ENCODE results near the gene PRPF38B. TPM values are rescaled to one million over a fixed set of nuclear protein-coding genes. Genes with fewer than 3 reads are reported as not detected.

Gene PRPF38B
- total and polyA plus RNA-seq, 2 experiments from 2014 or later, result 40.5 to 86.4 TPM

DNA sequence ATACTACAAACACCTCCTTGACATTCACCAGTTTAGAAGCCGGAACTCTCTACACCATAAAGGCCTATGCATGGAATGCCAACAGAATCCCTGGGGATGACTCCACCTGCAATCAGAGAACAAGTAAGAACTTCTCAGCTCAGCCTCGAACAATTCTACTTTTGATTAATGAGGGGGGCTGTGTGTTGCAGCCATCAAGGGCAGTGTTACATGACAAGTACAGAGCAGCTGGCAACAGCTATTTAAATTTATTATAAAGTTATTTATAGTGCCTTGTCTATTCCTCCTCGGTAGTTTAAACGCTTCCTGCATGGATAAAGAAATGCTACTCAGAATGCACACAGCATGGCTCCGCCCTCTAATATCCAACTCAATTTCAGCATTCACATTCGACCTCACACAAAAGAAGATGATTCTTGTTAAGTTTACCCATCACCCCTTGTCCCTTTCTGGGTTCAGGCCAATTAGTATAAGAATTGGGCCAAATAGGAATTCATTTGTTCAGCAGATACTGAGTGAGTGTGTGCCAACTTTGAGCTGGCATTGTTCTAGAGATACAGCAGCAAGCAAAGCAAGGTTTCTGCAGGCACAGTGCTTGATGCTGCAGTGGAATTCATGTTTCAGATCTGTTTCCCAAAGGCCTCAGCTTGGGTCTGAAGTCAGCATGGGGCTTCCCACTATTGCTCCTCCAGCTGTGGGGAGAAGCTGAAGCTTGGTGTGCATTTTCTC is 27.0 kb downstream of the PRPF38B start:
- H2AFZ ChIP-seq, result no peak overlapping the region
- Mint-ChIP-seq H3K36me3 (ENCODE audit: low read depth) (no peaks in the 10 kb centered on the region), H3K27ac (no peak overlapping the region; the same call in 1 of the 2 replicates), H3K4me1 (peaks cover 34% of the 10 kb centered on the region), H3K9me3 (no peaks in the 10 kb centered on the region), H3K27me3 (ENCODE audit: insufficient read depth, low read depth, poor library complexity) (peaks cover 3% of the 10 kb centered on the region), H3K4me3 (no peak overlapping the region)
- H3K79me2 ChIP-seq (replicated peaks; ENCODE audit: insufficient read depth), result no peaks in the 10 kb centered on the region
- no peak overlapping the region for H3K4me3 ChIP-seq
- H3F3A ChIP-seq (replicated peaks; ENCODE audit: low read depth), result no peaks in the 10 kb centered on the region
- TF ChIP-seq ZNF114 (CRISPR knock-in tag; IDR thresholded peaks at IDR 0.05), result no peak
- TF ChIP-seq JUNB (IDR thresholded peaks at IDR 0.05; ENCODE audit: unreplicated experiment), result no peak
- no peak for TF ChIP-seq EZH2 (IDR thresholded peaks at IDR 0.05; ENCODE audit: low read depth, unreplicated experiment)
- no peak for TF ChIP-seq CREB1 (CRISPR knock-in tag; IDR thresholded peaks at IDR 0.05; ENCODE audit: low read depth)
- no peak for TF ChIP-seq ZNF331 (CRISPR knock-in tag; IDR thresholded peaks at IDR 0.05; ENCODE audit: low read depth)
- TF ChIP-seq, protein P1, sequence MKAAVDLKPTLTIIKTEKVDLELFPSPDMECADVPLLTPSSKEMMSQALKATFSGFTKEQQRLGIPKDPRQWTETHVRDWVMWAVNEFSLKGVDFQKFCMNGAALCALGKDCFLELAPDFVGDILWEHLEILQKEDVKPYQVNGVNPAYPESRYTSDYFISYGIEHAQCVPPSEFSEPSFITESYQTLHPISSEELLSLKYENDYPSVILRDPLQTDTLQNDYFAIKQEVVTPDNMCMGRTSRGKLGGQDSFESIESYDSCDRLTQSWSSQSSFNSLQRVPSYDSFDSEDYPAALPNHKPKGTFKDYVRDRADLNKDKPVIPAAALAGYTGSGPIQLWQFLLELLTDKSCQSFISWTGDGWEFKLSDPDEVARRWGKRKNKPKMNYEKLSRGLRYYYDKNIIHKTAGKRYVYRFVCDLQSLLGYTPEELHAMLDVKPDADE (IDR thresholded peaks at IDR 0.05), result no peak
- TF ChIP-seq, protein P2, sequence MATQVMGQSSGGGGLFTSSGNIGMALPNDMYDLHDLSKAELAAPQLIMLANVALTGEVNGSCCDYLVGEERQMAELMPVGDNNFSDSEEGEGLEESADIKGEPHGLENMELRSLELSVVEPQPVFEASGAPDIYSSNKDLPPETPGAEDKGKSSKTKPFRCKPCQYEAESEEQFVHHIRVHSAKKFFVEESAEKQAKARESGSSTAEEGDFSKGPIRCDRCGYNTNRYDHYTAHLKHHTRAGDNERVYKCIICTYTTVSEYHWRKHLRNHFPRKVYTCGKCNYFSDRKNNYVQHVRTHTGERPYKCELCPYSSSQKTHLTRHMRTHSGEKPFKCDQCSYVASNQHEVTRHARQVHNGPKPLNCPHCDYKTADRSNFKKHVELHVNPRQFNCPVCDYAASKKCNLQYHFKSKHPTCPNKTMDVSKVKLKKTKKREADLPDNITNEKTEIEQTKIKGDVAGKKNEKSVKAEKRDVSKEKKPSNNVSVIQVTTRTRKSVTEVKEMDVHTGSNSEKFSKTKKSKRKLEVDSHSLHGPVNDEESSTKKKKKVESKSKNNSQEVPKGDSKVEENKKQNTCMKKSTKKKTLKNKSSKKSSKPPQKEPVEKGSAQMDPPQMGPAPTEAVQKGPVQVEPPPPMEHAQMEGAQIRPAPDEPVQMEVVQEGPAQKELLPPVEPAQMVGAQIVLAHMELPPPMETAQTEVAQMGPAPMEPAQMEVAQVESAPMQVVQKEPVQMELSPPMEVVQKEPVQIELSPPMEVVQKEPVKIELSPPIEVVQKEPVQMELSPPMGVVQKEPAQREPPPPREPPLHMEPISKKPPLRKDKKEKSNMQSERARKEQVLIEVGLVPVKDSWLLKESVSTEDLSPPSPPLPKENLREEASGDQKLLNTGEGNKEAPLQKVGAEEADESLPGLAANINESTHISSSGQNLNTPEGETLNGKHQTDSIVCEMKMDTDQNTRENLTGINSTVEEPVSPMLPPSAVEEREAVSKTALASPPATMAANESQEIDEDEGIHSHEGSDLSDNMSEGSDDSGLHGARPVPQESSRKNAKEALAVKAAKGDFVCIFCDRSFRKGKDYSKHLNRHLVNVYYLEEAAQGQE (IDR thresholded peaks at IDR 0.05; ENCODE audit: unreplicated experiment), result no peak
- TF ChIP-seq, protein P3, sequence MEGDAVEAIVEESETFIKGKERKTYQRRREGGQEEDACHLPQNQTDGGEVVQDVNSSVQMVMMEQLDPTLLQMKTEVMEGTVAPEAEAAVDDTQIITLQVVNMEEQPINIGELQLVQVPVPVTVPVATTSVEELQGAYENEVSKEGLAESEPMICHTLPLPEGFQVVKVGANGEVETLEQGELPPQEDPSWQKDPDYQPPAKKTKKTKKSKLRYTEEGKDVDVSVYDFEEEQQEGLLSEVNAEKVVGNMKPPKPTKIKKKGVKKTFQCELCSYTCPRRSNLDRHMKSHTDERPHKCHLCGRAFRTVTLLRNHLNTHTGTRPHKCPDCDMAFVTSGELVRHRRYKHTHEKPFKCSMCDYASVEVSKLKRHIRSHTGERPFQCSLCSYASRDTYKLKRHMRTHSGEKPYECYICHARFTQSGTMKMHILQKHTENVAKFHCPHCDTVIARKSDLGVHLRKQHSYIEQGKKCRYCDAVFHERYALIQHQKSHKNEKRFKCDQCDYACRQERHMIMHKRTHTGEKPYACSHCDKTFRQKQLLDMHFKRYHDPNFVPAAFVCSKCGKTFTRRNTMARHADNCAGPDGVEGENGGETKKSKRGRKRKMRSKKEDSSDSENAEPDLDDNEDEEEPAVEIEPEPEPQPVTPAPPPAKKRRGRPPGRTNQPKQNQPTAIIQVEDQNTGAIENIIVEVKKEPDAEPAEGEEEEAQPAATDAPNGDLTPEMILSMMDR (conservative IDR thresholded peaks at IDR 0.05; ENCODE audit: low read depth in 2 of 2), result no peak
- TF ChIP-seq POLR2AphosphoS5 (IDR thresholded peaks at IDR 0.05; ENCODE audit: low read depth), result no peak
- TF ChIP-seq, protein P4, sequence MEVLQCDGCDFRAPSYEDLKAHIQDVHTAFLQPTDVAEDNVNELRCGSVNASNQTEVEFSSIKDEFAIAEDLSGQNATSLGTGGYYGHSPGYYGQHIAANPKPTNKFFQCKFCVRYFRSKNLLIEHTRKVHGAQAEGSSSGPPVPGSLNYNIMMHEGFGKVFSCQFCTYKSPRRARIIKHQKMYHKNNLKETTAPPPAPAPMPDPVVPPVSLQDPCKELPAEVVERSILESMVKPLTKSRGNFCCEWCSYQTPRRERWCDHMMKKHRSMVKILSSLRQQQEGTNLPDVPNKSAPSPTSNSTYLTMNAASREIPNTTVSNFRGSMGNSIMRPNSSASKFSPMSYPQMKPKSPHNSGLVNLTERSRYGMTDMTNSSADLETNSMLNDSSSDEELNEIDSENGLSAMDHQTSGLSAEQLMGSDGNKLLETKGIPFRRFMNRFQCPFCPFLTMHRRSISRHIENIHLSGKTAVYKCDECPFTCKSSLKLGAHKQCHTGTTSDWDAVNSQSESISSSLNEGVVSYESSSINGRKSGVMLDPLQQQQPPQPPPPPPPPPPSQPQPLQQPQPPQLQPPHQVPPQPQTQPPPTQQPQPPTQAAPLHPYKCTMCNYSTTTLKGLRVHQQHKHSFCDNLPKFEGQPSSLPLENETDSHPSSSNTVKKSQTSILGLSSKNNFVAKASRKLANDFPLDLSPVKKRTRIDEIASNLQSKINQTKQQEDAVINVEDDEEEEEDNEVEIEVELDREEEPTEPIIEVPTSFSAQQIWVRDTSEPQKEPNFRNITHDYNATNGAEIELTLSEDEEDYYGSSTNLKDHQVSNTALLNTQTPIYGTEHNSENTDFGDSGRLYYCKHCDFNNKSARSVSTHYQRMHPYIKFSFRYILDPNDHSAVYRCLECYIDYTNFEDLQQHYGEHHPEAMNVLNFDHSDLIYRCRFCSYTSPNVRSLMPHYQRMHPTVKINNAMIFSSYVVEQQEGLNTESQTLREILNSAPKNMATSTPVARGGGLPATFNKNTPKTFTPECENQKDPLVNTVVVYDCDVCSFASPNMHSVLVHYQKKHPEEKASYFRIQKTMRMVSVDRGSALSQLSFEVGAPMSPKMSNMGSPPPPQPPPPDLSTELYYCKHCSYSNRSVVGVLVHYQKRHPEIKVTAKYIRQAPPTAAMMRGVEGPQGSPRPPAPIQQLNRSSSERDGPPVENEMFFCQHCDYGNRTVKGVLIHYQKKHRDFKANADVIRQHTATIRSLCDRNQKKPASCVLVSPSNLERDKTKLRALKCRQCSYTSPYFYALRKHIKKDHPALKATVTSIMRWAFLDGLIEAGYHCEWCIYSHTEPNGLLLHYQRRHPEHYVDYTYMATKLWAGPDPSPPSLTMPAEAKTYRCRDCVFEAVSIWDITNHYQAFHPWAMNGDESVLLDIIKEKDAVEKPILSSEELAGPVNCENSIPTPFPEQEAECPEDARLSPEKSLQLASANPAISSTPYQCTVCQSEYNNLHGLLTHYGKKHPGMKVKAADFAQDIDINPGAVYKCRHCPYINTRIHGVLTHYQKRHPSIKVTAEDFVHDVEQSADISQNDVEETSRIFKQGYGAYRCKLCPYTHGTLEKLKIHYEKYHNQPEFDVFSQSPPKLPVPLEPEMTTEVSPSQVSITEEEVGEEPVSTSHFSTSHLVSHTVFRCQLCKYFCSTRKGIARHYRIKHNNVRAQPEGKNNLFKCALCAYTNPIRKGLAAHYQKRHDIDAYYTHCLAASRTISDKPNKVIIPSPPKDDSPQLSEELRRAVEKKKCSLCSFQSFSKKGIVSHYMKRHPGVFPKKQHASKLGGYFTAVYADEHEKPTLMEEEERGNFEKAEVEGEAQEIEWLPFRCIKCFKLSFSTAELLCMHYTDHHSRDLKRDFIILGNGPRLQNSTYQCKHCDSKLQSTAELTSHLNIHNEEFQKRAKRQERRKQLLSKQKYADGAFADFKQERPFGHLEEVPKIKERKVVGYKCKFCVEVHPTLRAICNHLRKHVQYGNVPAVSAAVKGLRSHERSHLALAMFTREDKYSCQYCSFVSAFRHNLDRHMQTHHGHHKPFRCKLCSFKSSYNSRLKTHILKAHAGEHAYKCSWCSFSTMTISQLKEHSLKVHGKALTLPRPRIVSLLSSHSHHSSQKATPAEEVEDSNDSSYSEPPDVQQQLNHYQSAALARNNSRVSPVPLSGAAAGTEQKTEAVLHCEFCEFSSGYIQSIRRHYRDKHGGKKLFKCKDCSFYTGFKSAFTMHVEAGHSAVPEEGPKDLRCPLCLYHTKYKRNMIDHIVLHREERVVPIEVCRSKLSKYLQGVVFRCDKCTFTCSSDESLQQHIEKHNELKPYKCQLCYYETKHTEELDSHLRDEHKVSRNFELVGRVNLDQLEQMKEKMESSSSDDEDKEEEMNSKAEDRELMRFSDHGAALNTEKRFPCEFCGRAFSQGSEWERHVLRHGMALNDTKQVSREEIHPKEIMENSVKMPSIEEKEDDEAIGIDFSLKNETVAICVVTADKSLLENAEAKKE (CRISPR knock-in tag; IDR thresholded peaks at IDR 0.05), result no peak
- no peak for TF ChIP-seq STAT1 (IDR thresholded peaks at IDR 0.05; ENCODE audit: unreplicated experiment)
- no peak for TF ChIP-seq EZH2phosphoT487 (IDR thresholded peaks at IDR 0.05; ENCODE audit: unreplicated experiment)
- TF ChIP-seq NANOG (IDR thresholded peaks at IDR 0.05; ENCODE audit: borderline replicate concordance), result no peak
- no peak for DNase-seq (ENCODE audit: low spot score)
- no peak overlapping the region for H3K27ac ChIP-seq (ENCODE audit: low read depth)
- peaks cover 13% of the 10 kb centered on the region for H3K9me2 ChIP-seq (ENCODE audit: insufficient read depth)
- ATAC-seq, result no peak
- 0 out of 2 replicates have a peak overlapping the region, but pooled peaks have one; percentile 14 for H3K4me2 ChIP-seq
- H3K4me1 ChIP-seq (ENCODE audit: insufficient read depth), result peaks cover 13% of the 10 kb centered on the region
- no peaks in the 10 kb centered on the region for H3K36me3 ChIP-seq (ENCODE audit: insufficient read depth)
- no peaks in the 10 kb centered on the region for H4K20me1 ChIP-seq (replicated peaks; ENCODE audit: insufficient read depth)
- H3K27me3 ChIP-seq (ENCODE audit: insufficient read depth), result no peaks in the 10 kb centered on the region
